ENCODE data around the gene CLDN14. TPM values are rescaled to one million over a fixed set of nuclear protein-coding genes. Genes with fewer than 3 reads are reported as not detected.

Gene CLDN14, protein sequence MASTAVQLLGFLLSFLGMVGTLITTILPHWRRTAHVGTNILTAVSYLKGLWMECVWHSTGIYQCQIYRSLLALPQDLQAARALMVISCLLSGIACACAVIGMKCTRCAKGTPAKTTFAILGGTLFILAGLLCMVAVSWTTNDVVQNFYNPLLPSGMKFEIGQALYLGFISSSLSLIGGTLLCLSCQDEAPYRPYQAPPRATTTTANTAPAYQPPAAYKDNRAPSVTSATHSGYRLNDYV
- total RNA-seq, result not detected

DNA sequence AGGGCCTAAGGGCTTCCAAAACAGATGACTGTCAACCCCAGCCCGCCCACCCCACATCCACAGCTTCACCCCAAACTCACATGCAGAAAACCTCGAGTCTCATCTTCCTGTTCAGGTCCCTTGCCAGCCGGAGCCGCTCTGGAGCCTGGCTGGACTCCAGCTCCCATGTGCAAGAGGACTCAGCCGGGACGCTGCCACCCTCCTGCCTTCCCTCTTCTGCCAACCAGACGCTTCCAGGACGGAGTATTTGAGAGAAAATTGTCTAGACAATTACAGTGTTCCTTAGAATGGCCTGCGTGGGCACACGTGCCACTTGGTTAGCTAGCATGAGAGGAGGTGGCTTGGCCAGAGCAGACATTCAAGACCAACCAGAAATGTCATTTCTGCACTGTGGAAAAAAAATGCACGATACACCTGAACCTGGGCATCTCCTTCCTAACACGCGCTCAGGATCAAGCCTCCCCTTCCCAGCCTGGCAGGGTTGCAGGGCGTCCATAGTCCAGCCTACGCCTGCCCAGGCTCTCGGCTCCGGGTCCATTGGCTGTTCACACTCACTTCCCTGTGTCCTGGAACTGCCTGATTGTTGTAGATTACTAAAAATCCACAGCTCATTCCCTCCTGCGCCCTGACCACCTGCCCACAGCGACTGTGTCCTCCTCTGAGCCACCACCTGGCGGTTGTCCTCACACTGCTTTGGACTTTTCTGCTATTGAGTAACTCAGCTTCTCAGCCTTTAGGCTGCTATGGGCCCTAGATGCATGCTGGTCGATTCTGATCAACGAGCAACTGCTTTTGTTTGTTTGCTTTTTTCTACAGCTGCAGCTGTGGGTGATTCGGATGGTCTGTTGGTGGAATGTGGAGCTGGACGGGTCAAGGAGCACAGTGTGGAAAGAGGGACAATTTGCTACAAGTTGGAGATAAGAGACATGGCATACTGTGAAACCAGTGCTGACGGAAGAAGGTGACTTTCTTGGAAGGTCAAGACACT is at the start of gene CLDN14:
Gene CLDN14 (minus strand): TSS at position 708 of the 988 bp plus-strand sequence. CDS start 18,427 bp downstream, outside the sequence.
- Mint-ChIP-seq H3K9me3 (ENCODE audit: low read depth) (no peaks in the 10 kb centered on the region), H3K36me3 (ENCODE audit: low read depth) (no peaks in the 10 kb centered on the region), H3K4me1 (peaks cover 5% of the 10 kb centered on the region), H3K27me3 (peaks cover 2% of the 10 kb centered on the region), H3K4me3 (no peak within 1 kb of the TSS), H3K27ac (no peak within 1 kb of the TSS)
- intact Hi-C loops (cut with DNase I, micrococcal nuclease), result no loop called here
- no peak for ATAC-seq
- DNase-seq, result no peak
- CTCF ChIA-PET, result interaction anchor here (1.1 kb wide), 1 partner anchor 24 kb away, joined by 4 read pairs; no protein-coding TSS in a partner anchor
- POLR2A ChIA-PET, result no interaction called here

DNA sequence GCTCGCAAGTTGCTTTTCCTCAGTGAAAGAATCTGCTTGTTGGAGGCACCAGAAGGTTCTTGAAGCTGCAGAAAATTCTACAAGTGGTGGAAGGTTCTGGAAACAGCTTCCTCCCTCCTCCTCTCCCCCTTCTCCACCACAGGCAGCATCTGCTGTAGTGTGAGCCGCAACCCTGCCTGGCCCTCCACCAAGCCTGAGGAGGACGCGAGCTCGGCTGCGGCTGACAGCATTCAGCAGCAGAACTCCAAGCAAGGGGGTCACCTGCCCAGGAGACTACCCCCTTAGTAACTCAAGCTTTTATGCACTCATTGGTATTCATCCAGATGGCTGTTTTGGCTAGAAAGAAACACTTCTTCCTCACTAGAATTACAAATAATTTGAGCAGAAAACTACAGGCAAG is 48.8 kb upstream of the CLDN14 start:
- Mint-ChIP-seq H3K4me1 (no peaks in the 10 kb centered on the region), H3K36me3 (ENCODE audit: low read depth) (no peaks in the 10 kb centered on the region), H3K27ac (no peak overlapping the region), H3K27me3 (peaks cover 7% of the 10 kb centered on the region), H3K9me3 (ENCODE audit: low read depth) (no peaks in the 10 kb centered on the region), H3K4me3 (no peak overlapping the region)
- ATAC-seq (no peak), DNase-seq (no peak)
- intact Hi-C loops (cut with DNase I, micrococcal nuclease), result no loop called here
- ChIA-PET POLR2A (no interaction called here), CTCF (no interaction called here)

DNA sequence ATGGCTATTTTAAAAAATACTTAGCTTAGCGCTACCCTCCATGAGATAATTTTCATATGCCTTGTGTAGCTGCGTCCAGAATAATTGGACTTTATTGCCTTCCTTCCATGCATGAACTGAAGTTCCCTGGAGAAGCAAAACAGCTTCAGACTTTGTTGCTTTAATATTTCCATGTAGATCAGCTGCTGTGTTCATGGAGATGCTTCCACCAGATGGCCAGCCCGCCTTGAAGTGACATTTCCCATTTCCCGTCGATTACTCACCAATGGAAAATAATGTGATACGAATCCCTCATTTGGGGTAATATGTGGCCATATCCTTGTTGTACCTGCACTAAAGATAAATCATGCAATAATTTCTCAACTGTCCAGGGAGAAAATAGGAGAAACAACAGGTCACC is 47.4 kb upstream of the CLDN14 start:
- Mint-ChIP-seq H3K27ac (no peak overlapping the region), H3K4me1 (no peaks in the 10 kb centered on the region), H3K4me3 (no peak overlapping the region), H3K9me3 (ENCODE audit: low read depth) (no peaks in the 10 kb centered on the region), H3K27me3 (peaks cover 7% of the 10 kb centered on the region), H3K36me3 (ENCODE audit: low read depth) (no peaks in the 10 kb centered on the region)
- CTCF ChIA-PET, result interaction anchor here (0.9 to 1.5 kb wide), 3 partner anchors 22 to 103 kb away, joined by 3 to 4 read pairs (median 4); no protein-coding TSS in a partner anchor
- ATAC-seq (no peak), DNase-seq (no peak)
- intact Hi-C loops (cut with DNase I, micrococcal nuclease), result no loop called here
- POLR2A ChIA-PET, result interaction anchor here (0.7 kb wide), 1 partner anchor 53 kb away, joined by 3 read pairs; no protein-coding TSS in a partner anchor

DNA sequence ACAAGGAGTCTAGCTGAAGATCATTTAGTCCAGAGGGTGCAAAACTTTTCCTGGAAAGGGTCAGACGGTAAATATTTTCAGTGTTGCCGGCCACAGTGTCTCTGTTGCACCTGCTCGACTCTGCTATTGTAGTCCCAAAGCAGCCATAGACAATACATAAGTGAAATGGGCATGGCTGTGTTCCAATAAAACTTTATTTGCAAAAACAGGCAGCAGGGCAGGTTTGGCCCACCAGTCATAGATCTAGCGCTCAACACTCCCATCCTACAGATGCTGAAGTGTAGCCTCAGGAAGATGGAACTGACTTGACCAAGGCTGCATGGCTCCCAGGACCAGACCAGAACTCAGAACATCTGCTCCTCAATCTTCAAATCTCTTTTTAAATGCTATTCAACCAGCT is 46.2 kb upstream of the CLDN14 start:
- POLR2A ChIA-PET, result no interaction called here
- DNase-seq (no peak), ATAC-seq (no peak)
- H3K4me3 Mint-ChIP-seq, result no peak overlapping the region
- no peak overlapping the region for H3K27ac Mint-ChIP-seq
- intact Hi-C loops (cut with DNase I, micrococcal nuclease), result no loop called here
- H3K36me3 Mint-ChIP-seq (ENCODE audit: low read depth), result no peaks in the 10 kb centered on the region
- CTCF ChIA-PET, result interaction anchor here (0.6 to 1.0 kb wide), 3 partner anchors 22 to 484 kb away, joined by 3 to 6 read pairs (median 4); no protein-coding TSS in a partner anchor
- H3K9me3 Mint-ChIP-seq (ENCODE audit: low read depth), result no peaks in the 10 kb centered on the region
- peaks cover 7% of the 10 kb centered on the region for H3K27me3 Mint-ChIP-seq
- no peaks in the 10 kb centered on the region for H3K4me1 Mint-ChIP-seq

DNA sequence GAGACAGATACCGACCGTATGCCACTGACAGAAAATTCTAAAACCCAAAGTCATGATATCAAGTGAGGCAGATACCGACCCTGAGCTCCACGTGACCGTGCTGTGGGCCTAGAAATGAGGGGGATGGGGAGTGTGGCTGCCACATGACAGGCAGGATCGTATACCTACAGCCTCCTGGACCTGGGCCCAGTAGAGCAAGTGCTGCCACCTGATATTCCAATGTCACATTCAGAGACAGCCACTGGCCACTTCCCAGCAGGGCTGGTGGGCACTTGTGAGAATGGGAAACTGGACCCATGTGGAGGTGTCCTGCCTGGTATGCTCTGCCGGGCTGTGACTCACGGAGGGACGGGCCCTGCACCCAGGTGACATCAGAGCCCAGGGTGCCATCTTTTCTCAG is 44.6 kb upstream of the CLDN14 start:
- Mint-ChIP-seq H3K9me3 (ENCODE audit: low read depth) (peaks cover 9% of the 10 kb centered on the region), H3K36me3 (ENCODE audit: low read depth) (no peaks in the 10 kb centered on the region), H3K27me3 (peaks cover 6% of the 10 kb centered on the region), H3K4me1 (no peaks in the 10 kb centered on the region), H3K4me3 (no peak overlapping the region), H3K27ac (no peak overlapping the region)
- DNase-seq, result no peak
- intact Hi-C loops (cut with DNase I, micrococcal nuclease), result no loop called here
- ATAC-seq, result no peak
- POLR2A ChIA-PET, result no interaction called here
- CTCF ChIA-PET, result no interaction called here

DNA sequence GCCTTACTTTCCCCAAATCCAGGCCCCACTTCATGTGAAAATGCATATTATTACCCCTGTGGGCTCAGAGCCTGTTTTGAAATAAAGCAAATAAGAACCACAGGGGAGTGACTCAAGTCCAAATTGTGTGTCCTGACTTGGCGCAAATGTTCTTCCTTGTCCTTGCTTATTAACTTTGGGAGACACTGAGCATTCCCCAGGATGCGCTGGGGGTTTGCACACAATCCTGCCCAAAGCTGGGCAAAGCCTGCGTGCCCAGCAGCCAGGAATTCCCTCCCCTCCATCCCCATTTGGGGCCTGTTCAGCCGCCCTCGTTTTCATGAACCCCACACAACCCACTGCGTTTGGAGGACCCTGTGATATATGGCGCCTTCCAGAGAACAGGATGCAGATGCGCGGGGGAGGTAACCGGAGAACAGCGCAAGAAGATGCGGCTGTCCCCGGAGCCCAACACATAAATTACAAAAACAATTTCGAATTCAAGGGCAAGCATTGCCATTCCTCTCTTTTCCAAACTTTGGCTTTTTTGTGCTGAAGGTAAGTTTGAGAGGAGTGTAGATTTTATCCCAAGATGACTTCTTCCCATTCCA is 42.4 kb upstream of the CLDN14 start:
- DNase-seq (no peak), ATAC-seq (no peak)
- H3K27ac Mint-ChIP-seq, result no peak overlapping the region
- intact Hi-C loops (cut with DNase I, micrococcal nuclease), result no loop called here
- CTCF ChIA-PET, result no interaction called here
- no peaks in the 10 kb centered on the region for H3K36me3 Mint-ChIP-seq (ENCODE audit: low read depth)
- peaks cover 2% of the 10 kb centered on the region for H3K27me3 Mint-ChIP-seq
- POLR2A ChIA-PET, result no interaction called here
- peaks cover 9% of the 10 kb centered on the region for H3K9me3 Mint-ChIP-seq (ENCODE audit: low read depth)
- no peaks in the 10 kb centered on the region for H3K4me1 Mint-ChIP-seq
- H3K4me3 Mint-ChIP-seq, result no peak overlapping the region

DNA sequence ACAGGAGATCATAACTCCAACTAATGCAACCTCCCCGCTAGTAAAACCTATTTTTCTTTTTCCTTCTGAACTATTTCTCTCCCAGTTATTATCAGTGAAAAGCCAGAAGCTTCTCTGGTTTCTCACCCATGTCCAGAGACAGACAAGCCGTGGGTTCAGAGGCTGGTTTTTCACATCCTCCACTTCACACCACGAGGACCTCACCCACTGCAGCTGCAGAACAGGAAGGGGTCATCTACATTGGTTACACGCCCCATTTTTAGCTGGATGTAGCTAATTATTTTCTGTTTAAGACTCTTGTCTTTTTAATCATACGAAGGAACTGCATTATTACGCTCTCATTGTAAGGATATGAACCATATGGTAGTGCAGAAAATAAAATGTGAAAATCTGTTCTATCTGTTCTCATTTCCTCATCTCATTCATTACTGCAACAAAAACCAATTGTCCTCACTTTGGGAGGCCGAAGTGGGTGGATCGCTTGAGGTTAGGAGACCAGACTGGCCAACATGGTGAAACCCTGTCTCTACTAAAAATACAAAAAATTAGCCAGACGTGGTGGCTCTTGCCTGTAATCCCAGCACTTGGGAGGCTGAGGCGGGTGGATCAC is 39.1 kb upstream of the CLDN14 start:
- Mint-ChIP-seq H3K4me3 (no peak overlapping the region), H3K9me3 (ENCODE audit: low read depth) (peaks cover 9% of the 10 kb centered on the region), H3K27me3 (peaks cover 2% of the 10 kb centered on the region), H3K4me1 (no peaks in the 10 kb centered on the region), H3K27ac (no peak overlapping the region), H3K36me3 (ENCODE audit: low read depth) (no peaks in the 10 kb centered on the region)
- no peak for DNase-seq
- ChIA-PET CTCF (no interaction called here), POLR2A (no interaction called here)
- no peak for ATAC-seq
- intact Hi-C loops (cut with DNase I, micrococcal nuclease), result no loop called here

DNA sequence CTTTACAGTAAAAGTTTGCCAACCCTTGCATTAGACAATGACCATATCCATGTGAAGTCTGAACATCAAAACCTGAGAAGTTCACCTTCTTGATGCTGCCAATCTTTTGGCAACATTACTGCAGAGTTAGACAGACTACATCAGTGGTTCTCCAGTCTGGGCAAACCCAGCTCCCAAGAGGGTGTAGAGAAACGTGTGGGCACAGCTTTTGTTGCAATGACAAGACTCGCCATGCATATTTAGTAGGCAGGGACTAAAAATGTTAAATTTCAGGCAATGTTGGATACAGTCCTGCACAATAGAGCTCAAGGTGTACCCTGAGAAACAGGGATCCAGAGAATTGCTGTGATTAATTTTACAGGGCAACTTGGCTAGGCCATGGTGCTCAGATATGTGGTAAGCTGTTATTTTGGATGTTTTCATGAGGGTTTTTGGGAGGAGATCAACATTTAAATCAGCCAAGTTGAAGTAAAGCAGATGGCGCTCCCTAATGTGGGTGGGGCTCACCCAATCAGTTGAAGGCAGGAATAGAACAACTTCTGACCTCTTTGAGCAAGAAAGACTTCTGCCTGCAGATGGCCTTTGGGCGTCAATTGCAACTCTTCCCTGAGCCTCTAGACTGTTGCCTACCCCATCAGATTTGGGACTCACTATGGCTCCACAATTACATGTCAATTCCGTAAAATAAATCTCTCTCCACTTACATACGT is 37.6 kb upstream of the CLDN14 start:
- no peaks in the 10 kb centered on the region for H3K4me1 Mint-ChIP-seq
- DNase-seq (no peak), ATAC-seq (no peak)
- H3K36me3 Mint-ChIP-seq (ENCODE audit: low read depth), result no peaks in the 10 kb centered on the region
- peaks cover 2% of the 10 kb centered on the region for H3K27me3 Mint-ChIP-seq
- H3K27ac Mint-ChIP-seq, result no peak overlapping the region
- POLR2A ChIA-PET, result no interaction called here
- peaks cover 9% of the 10 kb centered on the region for H3K9me3 Mint-ChIP-seq (ENCODE audit: low read depth)
- CTCF ChIA-PET, result no interaction called here
- H3K4me3 Mint-ChIP-seq, result no peak overlapping the region
- intact Hi-C loops (cut with DNase I, micrococcal nuclease), result no loop called here

DNA sequence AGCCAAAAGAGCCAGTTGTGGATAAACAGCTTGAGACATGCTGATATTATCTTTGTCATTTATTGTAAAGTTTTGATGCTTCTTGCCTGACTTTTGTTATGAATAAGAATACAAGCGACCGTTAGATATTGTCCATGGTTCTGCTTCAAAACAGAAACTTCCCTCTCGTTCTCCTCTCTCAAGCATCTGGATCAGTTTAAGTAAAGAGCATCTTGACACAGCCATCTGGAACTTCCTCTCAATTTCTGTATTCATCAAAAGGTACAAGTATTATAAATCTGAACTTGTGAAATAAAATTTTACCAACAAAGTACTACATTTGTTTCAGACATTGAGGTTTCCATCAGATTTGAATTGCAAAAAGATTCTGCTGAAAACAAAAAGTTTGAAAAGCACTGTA is 36.4 kb upstream of the CLDN14 start:
- Mint-ChIP-seq H3K27me3 (peaks cover 4% of the 10 kb centered on the region), H3K4me1 (peaks cover 3% of the 10 kb centered on the region), H3K4me3 (no peak overlapping the region), H3K27ac (no peak overlapping the region), H3K36me3 (ENCODE audit: low read depth) (no peaks in the 10 kb centered on the region), H3K9me3 (ENCODE audit: low read depth) (peaks cover 9% of the 10 kb centered on the region)
- CTCF ChIA-PET, result interaction anchor here (0.6 to 1.0 kb wide), 2 partner anchors 12 to 17 kb away, joined by 3 to 5 read pairs; no protein-coding TSS in a partner anchor
- intact Hi-C loops (cut with DNase I, micrococcal nuclease), result no loop called here
- ATAC-seq, result no peak
- no peak for DNase-seq
- POLR2A ChIA-PET, result interaction anchor here (0.6 kb wide), 1 partner anchor 451 kb away, joined by 3 read pairs; no protein-coding TSS in a partner anchor

DNA sequence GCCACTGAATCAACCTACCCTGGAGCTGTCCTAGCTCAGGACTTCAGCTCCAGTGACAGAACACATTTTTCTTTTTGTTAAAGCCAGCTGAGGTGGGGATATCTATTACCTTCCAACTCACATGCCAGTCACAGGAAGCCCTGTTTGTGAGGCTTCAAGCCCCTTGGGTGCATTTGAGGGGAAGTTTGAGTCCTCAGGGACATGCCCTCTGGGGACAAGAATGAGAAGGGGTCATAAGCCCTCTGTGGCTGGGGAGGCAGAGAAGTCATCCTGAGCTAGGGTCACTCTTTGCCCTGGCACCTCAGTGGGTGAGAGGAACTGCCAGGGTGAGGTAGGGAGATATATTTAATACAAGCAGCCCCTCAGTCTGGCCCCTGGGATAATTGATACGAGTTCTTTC is 33.5 kb upstream of the CLDN14 start:
- DNase-seq (no peak), ATAC-seq (no peak)
- ChIA-PET CTCF (interaction anchor here (0.6 kb wide), 1 partner anchor 21 kb away, joined by 4 read pairs; no protein-coding TSS in a partner anchor), POLR2A (no interaction called here)
- Mint-ChIP-seq H3K4me1 (peaks cover 3% of the 10 kb centered on the region), H3K9me3 (ENCODE audit: low read depth) (no peaks in the 10 kb centered on the region), H3K4me3 (no peak overlapping the region), H3K27me3 (peaks cover 2% of the 10 kb centered on the region), H3K36me3 (ENCODE audit: low read depth) (no peaks in the 10 kb centered on the region), H3K27ac (no peak overlapping the region)
- intact Hi-C loops (cut with DNase I, micrococcal nuclease), result no loop called here

DNA sequence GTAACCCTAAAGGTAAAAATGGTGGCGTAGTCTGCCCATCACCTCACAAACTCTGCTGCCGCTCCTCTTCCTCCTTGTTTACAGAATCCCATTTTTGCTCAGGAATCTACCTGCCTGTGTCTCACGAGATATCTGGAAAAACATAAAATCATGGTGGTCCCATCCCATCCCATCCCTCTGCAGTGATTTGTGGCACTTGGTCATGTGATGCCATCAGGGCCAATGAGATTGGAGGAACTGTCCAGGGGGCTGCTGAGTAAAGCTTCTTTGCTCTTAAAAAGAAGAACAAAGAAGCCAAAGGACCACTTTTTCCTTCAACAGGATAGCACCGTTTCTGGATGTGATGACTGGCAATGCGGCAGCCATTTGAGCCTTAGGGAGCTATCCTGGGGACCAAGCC is 33.0 kb upstream of the CLDN14 start:
- intact Hi-C loops (cut with DNase I, micrococcal nuclease), result no loop called here
- no peak overlapping the region for H3K4me3 Mint-ChIP-seq
- peaks cover 3% of the 10 kb centered on the region for H3K4me1 Mint-ChIP-seq
- no peak overlapping the region for H3K27ac Mint-ChIP-seq
- no peak for ATAC-seq
- no peaks in the 10 kb centered on the region for H3K36me3 Mint-ChIP-seq (ENCODE audit: low read depth)
- no peaks in the 10 kb centered on the region for H3K9me3 Mint-ChIP-seq (ENCODE audit: low read depth)
- POLR2A ChIA-PET, result no interaction called here
- DNase-seq, result no peak
- H3K27me3 Mint-ChIP-seq, result peaks cover 2% of the 10 kb centered on the region
- CTCF ChIA-PET, result interaction anchor here (2.0 kb wide), 1 partner anchor 9 kb away, joined by 4 read pairs; no protein-coding TSS in a partner anchor
